Measurements from ENCODE around the gene LRBA.
"Not testable (repeated sequence)": the region's sequence is repeated elsewhere in the genome, so short reads cannot be mapped to it uniquely, and the experiment has no call there.

Gene LRBA

DNA sequence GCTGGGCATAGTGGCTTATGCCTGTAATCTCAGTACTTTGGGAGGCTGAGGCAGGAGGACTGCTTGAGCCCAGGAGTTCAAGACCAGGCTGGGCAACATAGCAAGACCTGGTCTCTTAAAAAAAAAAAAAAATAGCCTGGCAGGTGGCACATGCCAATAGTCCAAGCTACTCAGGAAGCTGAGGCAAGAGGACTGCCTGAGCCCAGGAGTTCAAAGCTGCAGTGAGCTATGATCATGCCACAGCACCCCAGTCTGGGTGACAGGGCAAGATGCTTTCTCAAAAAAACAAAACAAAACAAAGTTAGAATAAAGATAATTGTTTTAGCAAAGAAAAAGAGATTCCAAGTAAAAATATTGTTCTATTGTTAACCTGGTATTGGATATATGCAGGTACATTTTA is 75.0 kb downstream of the LRBA start:
- DNase-seq = no peak

DNA sequence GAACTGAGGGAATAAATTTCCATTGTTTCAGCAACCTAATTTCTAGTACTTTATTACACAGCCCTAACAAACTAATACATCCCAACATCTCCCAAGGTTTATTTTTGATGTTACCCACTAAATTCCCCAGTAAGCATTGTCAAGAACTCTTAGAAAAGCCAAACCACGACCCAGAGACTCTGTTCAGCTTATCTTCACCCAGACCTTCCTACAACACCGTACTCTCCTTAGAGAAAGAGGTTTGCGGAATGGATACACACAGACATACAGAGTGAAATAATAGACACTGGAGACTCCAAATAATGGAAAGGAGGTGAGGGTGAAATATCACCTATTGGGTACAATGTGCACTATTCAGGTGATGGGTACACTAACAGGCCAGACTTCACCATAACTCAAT is 75.6 kb downstream of the LRBA start:
- DNase-seq = no peak

DNA sequence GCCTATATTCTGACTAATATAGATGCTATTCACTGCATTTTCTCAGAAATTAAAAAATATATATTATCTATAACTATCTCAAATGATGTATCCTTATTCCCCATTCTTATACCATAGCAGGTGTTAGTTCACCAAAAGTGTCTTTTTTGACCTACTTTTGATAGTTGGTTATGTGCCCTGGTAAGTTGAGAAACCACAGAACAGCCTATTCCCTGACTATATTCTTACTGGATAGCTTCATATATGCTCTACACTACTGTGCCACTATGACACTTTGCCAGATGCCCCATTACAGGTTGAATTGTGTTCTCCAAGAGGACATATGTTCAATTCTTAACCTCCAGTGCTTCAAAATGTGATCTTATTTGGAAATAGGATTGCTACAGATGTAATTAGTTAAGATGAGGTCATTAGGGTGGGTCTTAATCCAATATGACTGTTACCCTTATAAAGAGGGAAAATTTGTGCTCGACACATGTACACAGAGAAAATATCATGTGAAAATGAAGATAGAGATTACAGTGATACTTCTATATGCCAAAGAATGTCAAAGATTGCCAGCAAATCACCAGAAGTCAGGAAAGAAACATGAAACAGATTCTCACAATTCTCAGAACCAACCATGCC is 76.1 kb downstream of the LRBA start:
- DNase-seq = no peak

DNA sequence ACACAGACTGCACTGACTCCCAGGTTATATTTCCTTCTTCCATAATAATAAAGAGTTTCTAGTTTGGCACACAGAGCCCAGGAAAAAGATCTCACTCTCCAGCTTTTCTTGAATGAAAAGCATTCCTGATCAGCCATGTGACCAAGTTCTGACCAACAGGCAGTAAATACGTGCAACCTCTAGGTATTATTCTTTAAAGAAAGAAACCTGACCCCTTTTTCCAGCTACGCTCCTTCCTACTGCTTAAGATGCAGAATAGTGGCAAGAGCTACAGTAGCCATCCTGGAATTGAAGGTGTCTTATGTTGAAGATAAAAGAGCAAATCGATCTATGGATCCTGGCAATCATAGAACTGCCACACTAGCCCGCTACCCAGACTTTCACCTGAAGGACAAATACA is 76.7 kb downstream of the LRBA start:
- no peak for DNase-seq

DNA sequence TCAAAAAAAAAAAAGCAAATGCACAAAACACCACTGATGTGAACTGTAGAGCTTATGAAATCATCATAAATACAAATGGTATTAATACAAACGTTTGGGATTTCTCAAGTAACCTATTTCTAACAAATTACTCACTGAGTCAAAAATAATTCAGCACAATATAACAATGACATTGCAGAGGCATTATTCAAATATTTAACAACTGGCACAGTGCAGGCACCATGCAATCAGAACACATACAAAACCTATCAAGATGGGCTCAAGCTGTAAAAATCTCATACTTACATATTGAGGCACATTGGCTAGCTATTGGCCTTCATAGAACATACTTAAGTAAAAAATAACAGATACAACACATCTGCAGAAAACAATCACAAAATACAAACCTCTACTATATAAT is 81.1 kb downstream of the LRBA start:
- DNase-seq = no peak

DNA sequence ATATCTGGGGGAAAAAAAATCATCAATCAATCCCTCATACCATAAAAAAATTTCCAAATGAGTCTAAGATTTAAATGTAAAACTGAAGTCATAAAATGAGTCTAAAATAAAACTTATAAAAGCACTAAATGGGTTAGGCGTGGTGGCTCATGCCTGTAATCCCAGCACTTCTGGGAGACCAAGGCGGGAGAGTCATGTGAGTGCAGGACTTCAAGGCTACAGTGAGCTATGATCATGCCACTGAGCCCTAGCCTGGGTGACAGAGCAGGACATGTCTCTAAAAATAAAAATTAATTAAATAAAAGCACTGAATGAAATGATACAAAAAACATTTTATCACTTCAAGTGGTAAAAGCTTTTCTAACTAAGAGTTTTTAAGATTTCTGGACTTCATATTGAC is 83.3 kb downstream of the LRBA start:
- no peak for DNase-seq

DNA sequence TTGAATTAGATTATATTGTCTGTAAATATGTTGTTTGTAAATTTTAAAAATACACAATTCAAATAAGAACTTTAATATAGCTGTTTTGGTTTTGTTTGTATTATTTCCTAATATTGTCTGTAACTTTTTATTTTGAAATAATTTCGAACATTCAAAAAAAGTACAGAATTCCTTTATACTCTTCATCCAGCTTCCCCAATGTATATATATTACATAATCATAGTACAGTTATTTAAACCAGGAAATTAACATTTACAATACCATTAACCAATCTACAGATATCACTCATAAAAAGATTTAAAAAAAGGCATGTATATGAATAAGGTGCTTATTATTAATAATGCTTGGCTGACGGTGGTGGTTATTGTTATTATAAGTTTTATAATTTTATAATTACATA is 84.1 kb downstream of the LRBA start:
- no peak for DNase-seq

DNA sequence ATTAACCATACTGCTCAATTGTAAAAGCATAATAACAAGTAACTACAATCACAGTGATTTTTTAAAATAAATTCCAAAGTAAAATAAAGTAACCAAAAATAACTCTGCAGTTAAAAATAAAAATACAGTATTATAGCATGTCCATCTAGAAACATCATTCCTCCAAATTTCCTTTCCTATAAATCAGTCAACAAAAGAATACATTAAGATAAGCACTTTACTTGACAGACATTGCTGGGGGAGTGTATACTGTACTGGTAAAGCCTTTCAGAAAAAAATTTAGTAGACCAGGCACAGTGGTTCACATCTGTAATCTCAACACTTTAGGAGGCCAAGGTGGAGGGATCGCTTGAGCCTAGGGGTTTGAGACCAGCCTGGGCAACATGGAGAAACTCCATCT is 91.1 kb downstream of the LRBA start:
- no peak for DNase-seq

DNA sequence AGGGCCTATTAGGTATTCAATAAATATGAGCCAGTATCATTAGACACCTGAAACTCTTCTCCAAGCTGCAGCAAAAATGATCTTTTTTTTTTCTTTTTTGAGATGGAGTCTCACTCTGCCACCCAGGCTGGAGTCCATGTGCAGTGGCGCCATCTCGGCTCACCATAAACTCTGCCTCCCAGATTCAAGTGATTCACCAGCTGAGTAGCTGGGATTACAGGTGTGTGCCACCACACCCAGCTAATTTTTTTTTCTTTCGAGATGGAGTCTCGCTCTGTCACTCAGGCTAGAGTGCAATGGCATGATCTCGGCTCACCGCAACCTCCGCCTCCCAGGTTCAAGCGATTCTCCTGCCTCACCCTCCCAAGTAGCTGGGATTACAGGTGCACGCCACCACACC is 93.6 kb downstream of the LRBA start:
- not testable (repeated sequence) for DNase-seq

DNA sequence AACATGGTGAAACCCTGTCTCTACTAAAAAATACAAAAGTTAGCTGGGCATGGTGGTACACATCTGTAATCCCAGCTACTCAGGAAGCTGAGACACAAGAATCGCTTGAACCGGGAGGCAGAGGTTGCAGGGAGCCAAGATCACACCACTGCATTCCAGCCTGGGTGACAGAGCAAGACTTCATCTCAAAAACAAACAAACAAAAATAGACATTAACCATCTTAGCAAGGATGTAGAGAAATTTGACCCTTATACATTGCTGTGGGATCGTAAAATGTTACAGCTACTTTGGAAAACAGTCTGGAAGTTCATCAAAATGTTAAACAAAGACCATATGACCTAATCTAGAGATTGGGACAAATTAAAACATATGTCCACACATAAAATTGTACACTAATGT is 96.5 kb downstream of the LRBA start:
- not testable (repeated sequence) for DNase-seq

DNA sequence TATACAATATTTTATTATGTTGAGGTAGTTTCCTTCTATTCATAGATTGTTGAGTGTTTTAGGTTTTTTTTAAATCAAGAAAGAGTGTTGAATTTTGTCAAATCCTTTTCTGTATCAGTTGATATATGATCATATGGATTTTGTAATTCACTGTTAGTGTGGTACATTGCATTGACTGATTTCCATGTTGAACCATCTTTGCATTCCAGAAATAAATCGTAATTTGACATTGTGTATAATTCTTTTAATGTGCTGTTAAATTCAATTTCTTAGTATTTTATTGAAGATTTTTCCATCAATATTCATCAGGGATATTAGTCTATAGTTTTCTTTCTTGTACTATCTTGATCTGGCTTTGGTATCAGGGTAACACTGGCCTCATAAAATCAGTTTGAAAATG is 103.8 kb downstream of the LRBA start:
- DNase-seq = no peak

DNA sequence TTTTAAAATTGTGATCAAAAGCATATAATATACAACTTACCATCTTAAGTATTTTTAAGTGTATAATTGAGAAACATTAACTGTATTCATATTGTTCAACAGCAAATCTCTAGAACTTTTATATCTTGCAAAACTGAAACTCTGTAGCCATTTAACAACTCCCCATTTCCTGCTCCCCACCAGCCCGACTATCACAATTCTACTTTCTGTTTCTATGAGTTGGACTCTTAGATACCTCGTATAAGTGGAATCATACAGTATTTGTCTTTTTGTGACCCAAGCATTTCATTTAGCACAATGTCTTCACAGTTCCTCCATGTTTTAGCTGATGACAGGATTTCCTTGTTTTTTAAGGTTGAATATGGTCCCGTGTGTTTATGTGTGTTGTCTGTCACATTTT is 106.0 kb downstream of the LRBA start:
- DNase-seq = no peak

DNA sequence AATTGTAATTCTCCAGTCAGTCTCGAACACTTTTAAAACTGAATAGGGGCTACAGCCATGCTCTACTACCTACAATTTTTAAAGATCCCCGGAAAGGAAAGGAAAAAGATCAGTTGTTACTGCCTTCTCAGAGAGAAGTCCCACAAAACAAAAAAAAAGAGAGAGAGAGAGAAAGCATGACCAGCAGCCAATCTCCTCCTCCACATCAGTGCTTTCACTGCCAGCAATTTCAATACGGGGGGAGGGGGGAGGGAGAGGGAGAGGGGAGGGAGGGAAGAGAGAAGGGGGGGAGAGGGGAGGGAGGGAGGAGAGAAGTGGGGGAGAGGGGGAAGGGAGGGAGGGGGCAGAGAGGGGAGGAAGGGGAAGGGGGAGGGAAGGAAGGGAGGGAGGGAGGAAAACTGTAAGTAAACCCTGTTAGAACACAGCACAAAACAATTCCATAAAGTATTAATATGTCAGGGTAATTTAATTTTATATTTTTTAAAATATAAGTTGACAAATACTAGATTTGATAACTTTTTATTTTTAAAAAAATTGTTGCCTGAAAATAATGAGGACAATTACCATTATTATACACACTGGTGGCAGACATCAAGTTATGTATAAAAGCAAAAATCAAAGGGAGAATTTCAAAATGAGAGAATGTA is 108.0 kb downstream of the LRBA start:
- no peak for DNase-seq

DNA sequence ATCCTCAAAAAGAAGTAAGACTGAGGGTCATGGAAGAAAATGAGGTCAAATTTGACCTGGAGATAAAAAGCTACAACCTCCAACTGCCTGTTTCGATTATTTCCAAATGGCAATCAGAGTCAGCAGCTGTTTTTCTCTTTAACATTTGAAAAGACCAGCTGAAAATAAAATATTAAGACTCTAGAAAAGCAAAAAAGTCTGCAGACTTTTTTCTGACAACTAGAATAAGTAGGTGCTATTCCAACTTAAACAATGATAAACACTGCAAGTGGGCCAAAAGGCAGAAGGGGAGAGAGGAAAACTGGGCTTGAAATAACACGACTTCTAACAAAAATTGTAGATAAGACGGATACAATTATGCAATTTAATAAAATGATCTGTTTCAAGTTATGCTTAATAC is 110.4 kb downstream of the LRBA start:
- DNase-seq = no peak

DNA sequence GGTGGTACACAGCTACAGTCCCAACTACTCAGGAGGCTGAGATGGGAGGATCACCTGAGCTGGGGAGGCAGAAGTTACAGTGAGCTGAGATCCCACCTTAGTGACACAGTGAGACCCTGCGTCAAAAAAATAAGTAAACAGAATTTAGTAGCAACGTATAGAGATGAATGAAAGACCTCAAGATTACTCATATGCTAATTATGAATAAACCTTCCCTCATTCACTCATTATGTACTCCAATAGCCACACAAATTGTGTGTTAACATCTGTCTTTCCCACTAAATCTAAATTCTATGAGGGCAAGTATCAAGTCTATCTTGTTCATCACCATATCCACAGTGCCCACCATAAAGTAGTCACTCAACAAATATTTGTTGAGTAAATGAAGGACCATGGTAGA is 111.5 kb downstream of the LRBA start:
- no peak for DNase-seq

DNA sequence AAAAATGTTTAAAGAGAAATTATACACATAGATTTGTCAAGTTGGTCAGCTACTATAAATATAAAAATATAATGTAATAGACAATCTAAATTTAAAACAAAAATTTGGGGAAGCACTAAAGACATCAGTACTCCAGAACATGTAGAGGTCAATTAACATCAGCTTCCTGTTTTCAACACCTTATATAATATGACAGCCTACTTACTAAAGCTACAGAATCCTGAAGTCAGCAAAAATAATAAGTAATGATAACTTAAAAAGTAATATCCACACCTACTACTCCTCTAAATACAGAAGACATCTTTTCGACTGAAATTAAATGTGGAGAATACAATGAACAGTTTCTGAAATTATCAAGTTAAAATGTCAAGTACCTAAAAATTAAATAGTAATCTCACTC is 118.6 kb downstream of the LRBA start:
- DNase-seq = no peak

DNA sequence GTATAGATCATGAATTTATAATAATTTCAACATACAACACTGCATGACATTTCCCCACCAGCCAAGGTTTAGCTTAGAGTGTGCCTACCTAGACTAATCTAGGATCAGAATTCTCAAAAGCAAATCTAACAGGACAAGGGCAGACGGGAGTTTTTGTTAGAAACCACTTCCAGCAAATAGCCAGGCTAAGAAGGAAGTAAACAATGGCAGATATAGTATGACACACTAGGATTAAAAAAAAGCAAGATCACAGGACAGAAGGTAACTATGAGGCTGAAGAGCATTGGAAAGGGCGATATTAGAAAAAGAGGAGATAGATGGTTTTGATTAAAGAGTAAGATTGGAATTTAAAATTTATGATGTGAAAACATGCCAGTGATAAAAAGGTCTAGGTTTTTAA is 124.8 kb downstream of the LRBA start:
- no peak for DNase-seq

DNA sequence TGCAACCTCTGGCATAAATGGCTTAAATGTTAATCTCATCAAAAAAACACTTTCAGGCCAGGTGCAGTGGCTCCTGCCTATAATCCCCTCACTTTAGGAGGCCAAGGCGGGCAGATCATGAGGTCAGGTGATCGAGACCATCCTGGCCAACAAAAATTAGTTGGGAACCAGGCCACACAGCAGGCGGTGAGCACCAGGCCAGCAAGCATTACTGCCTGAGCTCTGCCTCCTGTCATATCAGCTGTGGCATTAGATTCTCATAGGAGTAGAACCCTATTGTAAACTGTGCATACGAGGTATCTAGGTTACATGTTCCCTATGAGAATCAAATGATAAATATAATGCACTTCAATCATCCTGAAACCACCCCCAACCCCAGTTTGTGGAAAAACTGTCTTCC is 125.8 kb downstream of the LRBA start:
- DNase-seq = no peak

DNA sequence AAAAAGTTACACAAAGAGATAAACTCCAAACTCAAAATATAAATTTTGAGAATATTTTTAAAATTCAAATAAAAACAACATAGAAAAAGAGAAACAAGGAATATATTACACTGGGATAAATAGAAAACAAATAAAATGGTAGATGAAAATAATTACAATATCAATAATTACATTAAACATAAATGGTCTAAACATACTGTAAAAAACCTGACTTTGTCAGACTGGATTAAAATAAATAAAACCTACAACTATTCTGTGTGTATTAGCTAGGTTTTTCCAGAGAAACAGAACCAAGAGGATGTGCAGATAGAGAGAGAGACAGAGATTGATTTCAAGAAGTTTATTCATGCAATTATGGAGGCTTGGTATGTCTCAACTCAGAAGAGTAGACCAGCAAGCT is 126.5 kb downstream of the LRBA start:
- DNase-seq = no peak

DNA sequence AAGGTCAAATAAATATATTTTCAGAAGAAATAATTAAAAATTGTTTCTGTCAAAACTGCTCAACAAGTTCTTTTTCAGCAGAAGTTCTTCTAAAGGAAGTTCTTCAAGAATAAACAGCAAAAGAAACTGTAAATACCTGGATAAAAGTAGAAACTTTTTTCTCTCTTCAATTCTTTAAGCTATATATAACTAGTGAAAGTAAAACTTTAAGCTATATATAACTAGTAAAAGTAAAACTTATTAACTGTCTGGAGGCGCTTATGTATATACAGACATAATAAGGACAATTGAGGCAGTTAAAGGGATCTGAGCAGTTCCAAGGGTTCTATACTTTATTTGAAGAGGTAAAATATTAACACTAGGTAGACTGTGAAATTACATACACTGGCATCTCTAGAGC is 126.9 kb downstream of the LRBA start:
- DNase-seq = no peak

DNA sequence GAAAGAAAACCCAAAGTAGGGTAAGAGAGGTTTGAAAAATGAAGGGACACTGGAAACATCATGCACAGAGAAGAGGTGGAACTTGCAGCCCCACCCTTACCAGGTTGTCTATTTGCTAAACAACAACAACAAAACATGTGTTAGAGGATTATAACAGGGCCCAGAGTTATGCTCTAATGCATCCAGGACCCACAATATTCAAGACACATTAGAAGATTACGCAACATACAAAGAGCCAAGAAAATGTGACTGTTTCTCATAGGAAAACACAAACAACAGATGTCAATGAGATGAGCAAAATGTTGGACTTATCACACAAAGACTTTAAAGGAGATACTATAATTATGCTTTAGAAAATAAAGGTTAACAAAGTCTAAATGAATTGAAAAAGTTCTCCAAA is 128.5 kb downstream of the LRBA start:
- no peak for DNase-seq

DNA sequence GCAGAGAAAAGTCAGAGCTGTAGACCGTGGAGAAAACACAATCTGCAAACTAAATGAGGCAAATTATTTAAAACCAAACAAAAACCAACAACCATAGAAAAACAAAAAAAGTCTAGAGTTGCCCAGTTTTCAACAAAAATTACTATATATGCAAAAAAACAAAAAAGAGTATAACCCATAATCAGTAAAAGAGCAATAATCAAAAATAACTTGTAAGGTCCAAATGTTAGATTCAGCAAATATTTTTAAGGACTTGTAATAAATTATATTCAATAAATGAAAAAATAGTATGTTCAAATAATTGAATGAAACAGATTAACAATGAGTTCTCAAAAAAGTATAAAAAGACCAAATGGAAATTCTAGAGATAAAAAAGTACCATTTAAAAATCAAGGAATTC is 130.5 kb downstream of the LRBA start:
- DNase-seq = no peak

DNA sequence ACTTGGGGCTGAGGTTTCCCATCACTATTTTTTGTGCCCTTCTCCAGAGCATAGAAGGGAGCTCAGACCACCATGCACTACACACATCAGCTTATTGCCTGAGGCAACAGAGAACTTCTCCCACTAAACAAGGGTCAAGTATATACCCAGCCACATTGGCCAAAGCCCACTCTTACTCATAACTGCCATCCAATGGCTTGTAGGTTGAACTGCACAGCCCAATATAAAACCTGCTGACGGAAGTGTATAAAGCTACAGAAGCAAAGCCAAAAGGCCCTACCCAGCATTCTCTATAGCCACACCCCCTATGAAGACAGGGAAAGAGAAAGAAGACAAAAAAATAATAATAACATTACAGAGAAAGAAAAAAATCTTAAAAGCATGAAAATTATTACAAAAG is 139.7 kb downstream of the LRBA start:
- no peak for DNase-seq

DNA sequence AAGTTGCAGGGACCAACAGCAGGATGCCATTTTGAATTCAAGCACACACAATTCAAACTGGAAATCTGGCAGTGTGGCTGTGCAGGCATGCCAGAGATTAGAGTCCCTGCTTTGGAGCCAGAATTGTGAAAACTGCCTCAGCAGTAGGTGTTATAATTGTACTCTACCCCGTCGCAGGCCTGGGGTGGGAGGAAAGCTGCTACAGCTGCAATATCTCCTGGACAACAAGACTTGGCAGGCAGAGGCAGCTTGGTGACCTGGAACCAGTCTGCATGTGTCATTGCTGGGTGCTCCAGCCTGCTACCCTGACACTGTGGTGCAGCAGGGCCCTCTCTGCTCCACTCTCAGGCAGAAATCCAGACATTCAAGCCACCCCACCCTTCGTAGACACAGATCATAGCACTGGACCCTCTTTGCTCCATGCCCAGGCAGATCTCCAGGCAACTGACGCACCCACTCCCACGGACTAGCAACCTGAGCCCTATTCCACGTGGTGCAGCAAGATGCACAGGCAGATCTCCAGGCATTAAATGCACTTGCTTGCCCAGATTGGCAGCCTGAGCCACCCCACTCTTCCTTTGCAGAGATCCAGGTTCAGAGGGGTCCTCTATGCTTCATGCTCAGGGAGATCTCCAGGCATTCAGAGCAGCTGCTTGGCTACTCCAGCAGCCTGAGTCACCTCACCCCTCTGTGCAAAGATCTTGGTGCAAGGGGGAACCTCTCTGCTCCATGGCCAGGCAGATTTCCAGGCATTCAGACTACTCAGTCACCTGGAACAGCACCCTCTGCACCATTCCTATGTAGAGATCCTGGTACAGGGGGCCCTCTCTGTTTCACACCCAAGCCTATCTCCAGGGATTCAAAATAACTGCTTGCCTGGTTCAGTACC is 140.5 kb downstream of the LRBA start:
- no peak for DNase-seq

Data from NCI-H510A treated with DMSO at 0.1 percent for 48 hours (cell line).